H1 (cell line): ENCODE results near the gene WDR38. TPM values are rescaled to one million over a fixed set of nuclear protein-coding genes. Genes with fewer than 3 reads are reported as not detected.

Source experiments
- CTCF ChIA-PET: fragments of 300-600 bp; sonication (Branson Sonifier 250); formaldehyde crosslinking; loops from one replicate; lab custom pipeline; 2021; ENCODE audit not compliant: partially characterized antibody; lab: Charles Lee
- POLR2A ChIA-PET: fragments of 300-600 bp; sonication (Branson Sonifier 250); formaldehyde crosslinking; loops from one replicate; lab custom pipeline; 2021; ENCODE audit warnings: inconsistent platforms; ENCODE audit not compliant: partially characterized antibody; lab: Charles Lee
- DNase-seq, 2 experiments: peaks; one replicate each; pipeline versions ENCODE4 v3.0.0 to v3.0.0-alpha.2; 2010 to 2022; ENCODE audit warnings: low spot score in 2 of 2, low read depth in 1 of 2, mixed read lengths in 1 of 2
- FAIRE-seq: peaks from 2 replicates; lab custom pipeline; 2011; peaks lifted over from hg19 to GRCh38; lab: Jason Lieb, UNC
- H2AFZ ChIP-seq: 2 replicates; pipeline ENCODE4 v1.8.1; 2012; ENCODE audit warnings: low read length, inconsistent platforms
- H2AK5ac ChIP-seq: 2 replicates; pipeline ENCODE4 v1.6.1; 2013; ENCODE audit warnings: low read depth, low read length
- H2BK120ac ChIP-seq: replicated peaks from 2 replicates; pipeline ENCODE3; 2013; ENCODE audit warnings: low read depth, low read length, inconsistent platforms
- H2BK12ac ChIP-seq: 2 replicates; pipeline ENCODE4 v1.6.1; 2013; ENCODE audit warnings: low read depth, low read length
- H2BK15ac ChIP-seq: 2 replicates; pipeline ENCODE4 v1.6.1; 2013; ENCODE audit warnings: low read length
- H2BK20ac ChIP-seq: 2 replicates; pipeline ENCODE4 v1.6.1; 2013; ENCODE audit warnings: low read length
- H2BK5ac ChIP-seq: 2 replicates; pipeline ENCODE4 v1.6.1; 2013; ENCODE audit warnings: low read depth, low read length
- H3K14ac ChIP-seq: 2 replicates; pipeline ENCODE4 v1.6.1; 2013; ENCODE audit warnings: inconsistent platforms; ENCODE audit not compliant: insufficient read length
- H3K18ac ChIP-seq: 2 replicates; pipeline ENCODE4 v1.6.1; 2013; ENCODE audit warnings: low read length; ENCODE audit errors: extremely low read depth
- H3K23ac ChIP-seq: 2 replicates; pipeline ENCODE4 v1.6.1; 2013; ENCODE audit warnings: inconsistent platforms; ENCODE audit not compliant: insufficient read length
- H3K23me2 ChIP-seq: 2 replicates; pipeline ENCODE4 v1.6.1; 2013; ENCODE audit warnings: low read depth, low read length
- H3K27ac ChIP-seq: 2 replicates; pipeline ENCODE4 v1.6.1; 2011; ENCODE audit warnings: low read depth, low read length, inconsistent platforms
- H3K27me3 ChIP-seq, 4 experiments: replicated peaks in 1 of 4; 1 replicate in 1 of 4; 2 replicates in 3 of 4; pipeline versions ENCODE4 v1.6.1 to v1.8.1; 2011 to 2013; ENCODE audit warnings: low read length in 3 of 4, mild to moderate bottlenecking in 3 of 4, inconsistent platforms in 2 of 4, mixed read lengths in 2 of 4, moderate library complexity in 1 of 4; ENCODE audit not compliant: control insufficient read depth in 3 of 4, insufficient read depth in 3 of 4; ENCODE audit errors: extremely low read depth in 1 of 4
- H3K36me3 ChIP-seq, 4 experiments: 2 replicates each; pipeline versions ENCODE4 v1.6.1 to v1.8.1; 2011 to 2013; ENCODE audit warnings: mild to moderate bottlenecking in 4 of 4, low read length in 3 of 4, moderate library complexity in 2 of 4, control low read depth in 1 of 4, inconsistent platforms in 1 of 4; ENCODE audit not compliant: insufficient read depth in 4 of 4, control insufficient read depth in 2 of 4
- H3K4ac ChIP-seq: replicated peaks from 2 replicates; pipeline ENCODE3; 2013; ENCODE audit warnings: low read length, low read depth, mixed read lengths, inconsistent platforms; ENCODE audit not compliant: insufficient read length
- H3K4me1 ChIP-seq, 4 experiments: replicated peaks in 1 of 4; 1 replicate in 1 of 4; 2 replicates in 3 of 4; pipeline versions ENCODE4 v1.6.1 to v1.8.1; 2011 to 2013; ENCODE audit warnings: low read length in 3 of 4, inconsistent platforms in 2 of 4, mixed read lengths in 1 of 4; ENCODE audit not compliant: insufficient read depth in 4 of 4, control insufficient read depth in 3 of 4
- H3K4me2 ChIP-seq, 2 experiments: 2 replicates each; pipeline versions ENCODE4 v1.6.1 to v1.8.1; 2011 to 2013; ENCODE audit warnings: low read depth in 2 of 2, low read length in 2 of 2, control low read depth in 1 of 2, inconsistent platforms in 1 of 2, mild to moderate bottlenecking in 1 of 2; ENCODE audit not compliant: insufficient read depth in 1 of 2
- H3K4me3 ChIP-seq, 4 experiments: fragments of 200-600, 300-600 bp in 1 of 4; sonication (generic), shearing (Covaris generic), sonication (Bioruptor Twin) in 1 of 4; 2 replicates each; pipeline versions ENCODE4 v1.5.1 to v1.8.1; 2011 to 2016; ENCODE audit warnings: low read length in 4 of 4, low read depth in 3 of 4, control low read depth in 2 of 4, inconsistent platforms in 2 of 4, mild to moderate bottlenecking in 2 of 4, mixed read lengths in 1 of 4, moderate library complexity in 1 of 4; ENCODE audit not compliant: insufficient read depth in 2 of 4; ENCODE audit errors: extremely low read depth in 1 of 4
- H3K56ac ChIP-seq: replicated peaks from 2 replicates; pipeline ENCODE3; 2013; ENCODE audit warnings: low read depth, mild to moderate bottlenecking, mixed read lengths, low read length, inconsistent platforms; ENCODE audit not compliant: insufficient read length
- H3K79me1 ChIP-seq: 2 replicates; pipeline ENCODE4 v1.6.1; 2013; ENCODE audit warnings: low read depth, low read length, control low read depth
- H3K79me2 ChIP-seq, 2 experiments: 2 replicates each; pipeline versions ENCODE4 v1.6.1 to v1.8.1; 2012 to 2013; ENCODE audit warnings: low read length in 2 of 2, mild to moderate bottlenecking in 2 of 2, inconsistent platforms in 1 of 2; ENCODE audit not compliant: insufficient read depth in 2 of 2, control insufficient read depth in 1 of 2
- H3K9ac ChIP-seq, 4 experiments: replicated peaks in 1 of 4; 1 replicate in 1 of 4; 2 replicates in 3 of 4; pipeline versions ENCODE4 v1.6.1 to v1.8.1; 2011 to 2013; ENCODE audit warnings: low read depth in 3 of 4, low read length in 3 of 4, control low read depth in 2 of 4, mild to moderate bottlenecking in 2 of 4, moderate library complexity in 2 of 4, inconsistent platforms in 1 of 4; ENCODE audit errors: extremely low read depth in 1 of 4
- H3K9me3 ChIP-seq, 2 experiments: 2 replicates each; pipeline versions ENCODE4 v1.6.1 to v1.8.1; 2012 to 2013; ENCODE audit warnings: mild to moderate bottlenecking in 2 of 2, moderate library complexity in 2 of 2, control low read depth in 1 of 2, inconsistent platforms in 1 of 2, low read depth in 1 of 2, low read length in 1 of 2, mixed read lengths in 1 of 2; ENCODE audit not compliant: insufficient read depth in 2 of 2
- H4K20me1 ChIP-seq, 2 experiments: replicated peaks in 1 of 2; 2 replicates each; pipeline versions ENCODE3 to v1.8.1; 2011 to 2013; ENCODE audit warnings: inconsistent platforms in 2 of 2, low read length in 2 of 2, mild to moderate bottlenecking in 1 of 2; ENCODE audit not compliant: insufficient read depth in 2 of 2, control insufficient read depth in 1 of 2
- H4K5ac ChIP-seq: 2 replicates; pipeline ENCODE4 v1.6.1; 2013; ENCODE audit warnings: low read length, low read depth, mixed read lengths, inconsistent platforms; ENCODE audit not compliant: insufficient read length
- H4K8ac ChIP-seq: 2 replicates; pipeline ENCODE4 v1.8.0; 2013; ENCODE audit warnings: mild to moderate bottlenecking, moderate library complexity, low read length, inconsistent platforms; ENCODE audit not compliant: insufficient read depth; ENCODE audit errors: extremely low read depth
- H4K91ac ChIP-seq: replicated peaks from 2 replicates; pipeline ENCODE3; 2013; ENCODE audit warnings: low read length, mixed read lengths, inconsistent platforms; ENCODE audit not compliant: insufficient read length
- CBX8 ChIP-seq: fragments of 300-800, 300-1000 bp; sonication (generic); IDR thresholded peaks from 2 replicates; pipeline ENCODE4 v1.7.1; 2016; ENCODE audit warnings: low read depth, low read length, borderline replicate concordance
- CREB1 ChIP-seq: IDR thresholded peaks from 2 replicates; pipeline ENCODE4 v1.6.1; 2012; ENCODE audit warnings: inconsistent platforms
- HDAC2 ChIP-seq, 2 experiments: fragments of 300-600 bp in 1 of 2; sonication (generic) in 1 of 2; IDR thresholded peaks; 2 replicates each; pipeline ENCODE4 v1.6.1; 2011 to 2012; ENCODE audit warnings: low read depth in 2 of 2, low read length in 2 of 2, mild to moderate bottlenecking in 2 of 2, moderate library complexity in 2 of 2, borderline replicate concordance in 1 of 2, inconsistent platforms in 1 of 2
- KDM5A ChIP-seq: fragments of 200-600 bp; IDR thresholded peaks from 2 replicates; pipeline ENCODE4 v1.7.1; 2012; ENCODE audit warnings: mild to moderate bottlenecking, low read length, inconsistent platforms, mixed read lengths
- POLR2AphosphoS5 ChIP-seq: IDR thresholded peaks from 2 replicates; pipeline ENCODE4 v1.6.1; 2011; ENCODE audit warnings: low read depth, low read length
- RFX5 ChIP-seq: IDR thresholded peaks from 2 replicates; pipeline ENCODE4 v1.6.1; 2011; ENCODE audit warnings: low read depth, low read length, improper control_type of control experiment, borderline replicate concordance
- SRF ChIP-seq: IDR thresholded peaks from 2 replicates; pipeline ENCODE4 v1.6.1; 2011; ENCODE audit warnings: mild to moderate bottlenecking, low read depth, low read length, moderate library complexity
- TAF7 ChIP-seq: optimal IDR thresholded peaks from 2 replicates; pipeline ENCODE3; 2011; ENCODE audit warnings: low read depth, mild to moderate bottlenecking, inconsistent platforms, low read length, moderate library complexity, borderline replicate concordance
- WGBS, 2 experiments: shearing (Covaris generic) in 1 of 2; methylation state at CpG; one replicate each; pipeline versions ENCODE4 v1.1.6 to v1.1.7; 2013 to 2015; ENCODE audit warnings: low lambda C conversion rate in 2 of 2, mixed read lengths in 2 of 2, inconsistent platforms in 1 of 2, low coverage in 1 of 2, missing lambda C conversion rate in 1 of 2; ENCODE audit not compliant: insufficient replicate concordance in 2 of 2, insufficient coverage in 1 of 2, insufficient read length in 1 of 2; ENCODE audit errors: extremely low coverage in 1 of 2, missing lambda C conversion rate in 1 of 2; 5-methylcytosine and 5-hydroxymethylcytosine counted together
- polyA plus RNA-seq, 7 experiments: library from polyadenylated mRNA; depleted of rRNA in 3 of 7; stranded (reverse) in 5 of 7; unstranded in 2 of 7; fragments of >200 nt in 5 of 7; fragments of 200-250 nt in 2 of 7; gene quantifications; 1 replicate in 5 of 7; 2 replicates in 1 of 7; 4 replicates in 1 of 7; pipeline versions ENCODE4 v1.2.1 to v1.2.3, GENCODE V29; 2011 to 2013; ENCODE audit warnings: missing spikeins in 2 of 7, mixed read lengths in 2 of 7
- total RNA-seq: library from RNA; stranded (reverse); fragmentation: NEBNext Ultra II Directional; extraction: Animal tissue kit (Norgen Biotek cat#: 25700); gene quantifications from 2 replicates; pipeline ENCODE4 v1.2.1, GENCODE V29; 2021
- TF ChIP-seq, protein P1 (sequence below): IDR thresholded peaks from 2 replicates; pipeline ENCODE4 v1.6.1; 2012; ENCODE audit warnings: low read length, inconsistent platforms

Gene WDR38
- total and polyA plus RNA-seq, 2 of the 8 experiments (the other 6 are each of a cell fraction or from before 2014, with no cell fraction given): not detected

- no peak for FAIRE-seq
- no peak overlapping the region for H2AK5ac ChIP-seq
- H4K5ac ChIP-seq: no peak overlapping the region
- no peak overlapping the region for H3K23ac ChIP-seq
- no peak overlapping the region for H3K18ac ChIP-seq
- no peak overlapping the region for H4K8ac ChIP-seq
- no peak overlapping the region for H4K91ac ChIP-seq
- no peak overlapping the region for H3K14ac ChIP-seq
- peaks cover 0 to 13% (median 0%) of the 10 kb centered on the region in 4 experiments; a peak in 2 of 7 replicates for H3K4me1 ChIP-seq
- no peaks in the 10 kb centered on the region for H4K20me1 ChIP-seq
- H3K27me3 ChIP-seq: no peaks in the 10 kb centered on the region
- 93% methylated on average over 6 of the region's 8 CpGs; no CpG with 5 or more reads in 1 of the 2 experiments for WGBS, 2 experiments
- H3K36me3 ChIP-seq: no peaks in the 10 kb centered on the region
- no peak overlapping the region; a peak in 1 of 7 replicates for H3K9ac ChIP-seq
- H3K27ac ChIP-seq: no peak overlapping the region
- CTCF ChIA-PET: interaction anchor here (1.2 to 65.2 kb wide), 3 partner anchors 21 to 46 kb away, joined by 5 to 1529 read pairs (median 281); partner anchors contain the start of genes ARPC5L, NR6A1, OLFML2A and RPL35
- no peak overlapping the region for H2AFZ ChIP-seq
- no peaks in the 10 kb centered on the region for H3K79me2 ChIP-seq
- POLR2A ChIA-PET: no interaction called here
- no peak overlapping the region for H3K4me2 ChIP-seq
- no peak overlapping the region for H3K4ac ChIP-seq
- H2BK15ac ChIP-seq: no peak overlapping the region
- no peak overlapping the region for H3K56ac ChIP-seq
- H2BK12ac ChIP-seq: no peak overlapping the region
- no peaks in the 10 kb centered on the region for H3K23me2 ChIP-seq
- no peak for DNase-seq
- H3K79me1 ChIP-seq: no peaks in the 10 kb centered on the region
- H2BK120ac ChIP-seq: no peak overlapping the region
- no peak overlapping the region for H2BK20ac ChIP-seq
- H3K9me3 ChIP-seq: no peaks in the 10 kb centered on the region
- H3K4me3 ChIP-seq: no peak overlapping the region
- no peak overlapping the region for H2BK5ac ChIP-seq
- TF ChIP-seq SRF (no peak), CBX8 (no peak), POLR2AphosphoS5 (no peak), TAF7 (no peak), CREB1 (no peak), RFX5 (no peak), HDAC2 (IDR thresholded peaks at IDR 0.05; ENCODE audit: borderline replicate concordance in 1 of 2, low read depth in 2 of 2, low read length in 2 of 2) (no peak), KDM5A (no peak)
- TF ChIP-seq, protein P1, sequence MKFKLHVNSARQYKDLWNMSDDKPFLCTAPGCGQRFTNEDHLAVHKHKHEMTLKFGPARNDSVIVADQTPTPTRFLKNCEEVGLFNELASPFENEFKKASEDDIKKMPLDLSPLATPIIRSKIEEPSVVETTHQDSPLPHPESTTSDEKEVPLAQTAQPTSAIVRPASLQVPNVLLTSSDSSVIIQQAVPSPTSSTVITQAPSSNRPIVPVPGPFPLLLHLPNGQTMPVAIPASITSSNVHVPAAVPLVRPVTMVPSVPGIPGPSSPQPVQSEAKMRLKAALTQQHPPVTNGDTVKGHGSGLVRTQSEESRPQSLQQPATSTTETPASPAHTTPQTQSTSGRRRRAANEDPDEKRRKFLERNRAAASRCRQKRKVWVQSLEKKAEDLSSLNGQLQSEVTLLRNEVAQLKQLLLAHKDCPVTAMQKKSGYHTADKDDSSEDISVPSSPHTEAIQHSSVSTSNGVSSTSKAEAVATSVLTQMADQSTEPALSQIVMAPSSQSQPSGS: no peak
Observed at GRCh38 chr9:124803911-124804310, 49.3 kb upstream of the WDR38 start.
